ENCODE results near the gene LGALS9. TPM values are rescaled to one million over a fixed set of nuclear protein-coding genes. Genes with fewer than 3 reads are reported as not detected.

Gene LGALS9
- total and polyA plus RNA-seq, 2 donors (not counting 3 experiments of a cell fraction or from before 2014, with no cell fraction given): 52.4 to 65.2 TPM

GRCh38 chr17:27667656-27668487, 36.9 kb downstream of the LGALS9 start:
- ChIA-PET POLR2A (no interaction called here), CTCF (no interaction called here)
- no peak for DNase-seq (ENCODE audit: low read depth, low spot score)
- Histone ChIP-seq H3K4me2 (ENCODE audit: insufficient read depth, low read length) (no peak overlapping the region), H4K20me1 (replicated peaks; ENCODE audit: control insufficient read depth, extremely low read depth, insufficient read depth, low read length) (no peaks in the 10 kb centered on the region), H3K4me1 (ENCODE audit: control insufficient read depth, extremely low read depth, insufficient read depth, low read length) (no peaks in the 10 kb centered on the region), H3K27ac (ENCODE audit: insufficient read depth, low read depth, low read length) (no peak overlapping the region), H3K79me2 (ENCODE audit: control insufficient read depth, insufficient read depth, low read length) (no peaks in the 10 kb centered on the region), H2AFZ (ENCODE audit: low read depth, low read length) (no peak overlapping the region), H3K36me3 (ENCODE audit: control insufficient read depth in 2 of 2, extremely low read depth in 1 of 2, insufficient read depth in 2 of 2, low read length in 2 of 2) (no peaks in the 10 kb centered on the region), H3K9me3 (replicated peaks; ENCODE audit: control insufficient read depth, insufficient read depth, low read length) (no peaks in the 10 kb centered on the region), H3K4me3 (replicated peaks in 1 of 3; ENCODE audit: insufficient read depth in 1 of 3, low read depth in 1 of 3, low read length in 3 of 3) (no peak overlapping the region), H3K9me1 (replicated peaks; ENCODE audit: control insufficient read depth, extremely low read depth, insufficient read depth, low read length) (no peaks in the 10 kb centered on the region), H3K27me3 (ENCODE audit: control insufficient read depth in 2 of 2, insufficient read depth in 2 of 2, low read length in 2 of 2) (no peaks in the 10 kb centered on the region), H3K9ac (replicated peaks; ENCODE audit: extremely low read depth, insufficient read depth, low read length) (no peak overlapping the region)
- BruUV-seq (replicated peaks): no TSS peak
- dilution Hi-C loops (cut with MboI; ENCODE audit: extremely low pct_ligation_motif_present, low sequenced_read_pairs): no loop called here
- FAIRE-seq: no peak
- TF ChIP-seq EZH2 (IDR thresholded peaks at IDR 0.05; ENCODE audit: borderline replicate concordance, low read depth, low read length, severe bottlenecking) (no peak), JUN (IDR thresholded peaks at IDR 0.05; ENCODE audit: borderline replicate concordance, insufficient read depth, insufficient read length, low read depth) (no peak)
- intact Hi-C loops (cut with micrococcal nuclease): no loop called here

GRCh38 chr17:27668488-27668823, 37.5 kb downstream of the LGALS9 start:
- Histone ChIP-seq H3K9me3 (replicated peaks; ENCODE audit: control insufficient read depth, insufficient read depth, low read length) (no peaks in the 10 kb centered on the region), H3K27me3 (ENCODE audit: control insufficient read depth in 2 of 2, insufficient read depth in 2 of 2, low read length in 2 of 2) (no peaks in the 10 kb centered on the region), H3K9ac (replicated peaks; ENCODE audit: extremely low read depth, insufficient read depth, low read length) (no peak overlapping the region), H2AFZ (ENCODE audit: low read depth, low read length) (no peak overlapping the region), H3K36me3 (ENCODE audit: control insufficient read depth in 2 of 2, extremely low read depth in 1 of 2, insufficient read depth in 2 of 2, low read length in 2 of 2) (no peaks in the 10 kb centered on the region), H3K9me1 (replicated peaks; ENCODE audit: control insufficient read depth, extremely low read depth, insufficient read depth, low read length) (no peaks in the 10 kb centered on the region), H3K27ac (ENCODE audit: insufficient read depth, low read depth, low read length) (no peak overlapping the region), H4K20me1 (replicated peaks; ENCODE audit: control insufficient read depth, extremely low read depth, insufficient read depth, low read length) (no peaks in the 10 kb centered on the region), H3K79me2 (ENCODE audit: control insufficient read depth, insufficient read depth, low read length) (no peaks in the 10 kb centered on the region), H3K4me1 (ENCODE audit: control insufficient read depth, extremely low read depth, insufficient read depth, low read length) (no peaks in the 10 kb centered on the region), H3K4me3 (replicated peaks in 1 of 3; ENCODE audit: insufficient read depth in 1 of 3, low read depth in 1 of 3, low read length in 3 of 3) (no peak overlapping the region), H3K4me2 (ENCODE audit: insufficient read depth, low read length) (no peak overlapping the region)
- intact Hi-C loops (cut with micrococcal nuclease): no loop called here
- CTCF ChIA-PET: no interaction called here
- POLR2A ChIA-PET: no interaction called here
- TF ChIP-seq, protein P1, sequence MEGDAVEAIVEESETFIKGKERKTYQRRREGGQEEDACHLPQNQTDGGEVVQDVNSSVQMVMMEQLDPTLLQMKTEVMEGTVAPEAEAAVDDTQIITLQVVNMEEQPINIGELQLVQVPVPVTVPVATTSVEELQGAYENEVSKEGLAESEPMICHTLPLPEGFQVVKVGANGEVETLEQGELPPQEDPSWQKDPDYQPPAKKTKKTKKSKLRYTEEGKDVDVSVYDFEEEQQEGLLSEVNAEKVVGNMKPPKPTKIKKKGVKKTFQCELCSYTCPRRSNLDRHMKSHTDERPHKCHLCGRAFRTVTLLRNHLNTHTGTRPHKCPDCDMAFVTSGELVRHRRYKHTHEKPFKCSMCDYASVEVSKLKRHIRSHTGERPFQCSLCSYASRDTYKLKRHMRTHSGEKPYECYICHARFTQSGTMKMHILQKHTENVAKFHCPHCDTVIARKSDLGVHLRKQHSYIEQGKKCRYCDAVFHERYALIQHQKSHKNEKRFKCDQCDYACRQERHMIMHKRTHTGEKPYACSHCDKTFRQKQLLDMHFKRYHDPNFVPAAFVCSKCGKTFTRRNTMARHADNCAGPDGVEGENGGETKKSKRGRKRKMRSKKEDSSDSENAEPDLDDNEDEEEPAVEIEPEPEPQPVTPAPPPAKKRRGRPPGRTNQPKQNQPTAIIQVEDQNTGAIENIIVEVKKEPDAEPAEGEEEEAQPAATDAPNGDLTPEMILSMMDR (IDR thresholded peaks at IDR 0.05; ENCODE audit: extremely low read depth in 1 of 2, insufficient read depth in 1 of 2, low read depth in 1 of 2, low read length in 2 of 2): no peak
- no peak for TF ChIP-seq GATA2 (IDR thresholded peaks at IDR 0.05; ENCODE audit: insufficient read depth, insufficient read length, low read depth, low read length)
- no peak for TF ChIP-seq FOS (IDR thresholded peaks at IDR 0.05; ENCODE audit: borderline replicate concordance, insufficient read depth, low read length)
- no peak for TF ChIP-seq MYC (IDR thresholded peaks at IDR 0.05; ENCODE audit: low read depth, low read length)
- TF ChIP-seq POLR2AphosphoS5 (IDR thresholded peaks at IDR 0.05; ENCODE audit: insufficient read depth, low read depth, low read length): no peak
- no peak for TF ChIP-seq EZH2 (IDR thresholded peaks at IDR 0.05; ENCODE audit: borderline replicate concordance, low read depth, low read length, severe bottlenecking)
- TF ChIP-seq POLR2A (IDR thresholded peaks at IDR 0.05; ENCODE audit: low read depth, low read length): no peak
- TF ChIP-seq JUN (IDR thresholded peaks at IDR 0.05; ENCODE audit: borderline replicate concordance, insufficient read depth, insufficient read length, low read depth): no peak
- TF ChIP-seq, protein P2, sequence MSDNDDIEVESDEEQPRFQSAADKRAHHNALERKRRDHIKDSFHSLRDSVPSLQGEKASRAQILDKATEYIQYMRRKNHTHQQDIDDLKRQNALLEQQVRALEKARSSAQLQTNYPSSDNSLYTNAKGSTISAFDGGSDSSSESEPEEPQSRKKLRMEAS (IDR thresholded peaks at IDR 0.05; ENCODE audit: insufficient read depth, insufficient read length): no peak
- DNase-seq (ENCODE audit: low read depth, low spot score): no peak
- no peak for FAIRE-seq
- no TSS peak for BruUV-seq (replicated peaks)
- dilution Hi-C loops (cut with MboI; ENCODE audit: extremely low pct_ligation_motif_present, low sequenced_read_pairs): no loop called here

Data from endothelial cell of umbilical vein (primary cell).